A549 (cell line): ENCODE measurements around the gene SACM1L. TPM values are rescaled to one million over a fixed set of nuclear protein-coding genes. Genes with fewer than 3 reads are reported as not detected.

Experiments used
- ATAC-seq, 2 experiments: fragments of 200-7000 bp in 1 of 2; fragments of >200 bp in 1 of 2; cut with Nextera tagmentation in 1 of 2; cut with Tn5 transposase in 1 of 2; 3 replicates each; pipeline versions ENCODE4 v1.8.0 to v1.9.1; 2018 to 2020; ENCODE audit warnings: mild to moderate bottlenecking in 1 of 2, moderate library complexity in 1 of 2
- CTCF ChIA-PET: fragments of 300-600 bp; sonication (Branson Sonifier 250); formaldehyde crosslinking; extraction: SDS; loops from one replicate; lab custom pipeline; 2021; ENCODE audit warnings: antibody characterized with exemption, inconsistent platforms; lab: Yijun Ruan, JAX
- POLR2A ChIA-PET: fragments of 350-600 bp; formaldehyde crosslinking; extraction: SDS; loops from one replicate; lab custom pipeline; 2021; ENCODE audit warnings: antibody characterized with exemption, inconsistent platforms; lab: Yijun Ruan, JAX
- DNase-seq, 2 experiments: peaks; one replicate each; pipeline versions ENCODE4 v3.0.0 to v3.0.0-alpha.2; 2011 to 2016; ENCODE audit warnings: low read depth in 1 of 2, low spot score in 1 of 2
- FAIRE-seq: peaks from 2 replicates; lab custom pipeline; 2011; peaks lifted over from hg19 to GRCh38; lab: Jason Lieb, UNC
- H3K27ac ChIP-seq, 2 experiments: fragments of >200 bp; sonication (Bioruptor Twin); formaldehyde crosslinking; 3 replicates each; pipeline ENCODE4 v1.5.1; 2016 to 2017
- H3K4me1 ChIP-seq: fragments of >200 bp; sonication (Bioruptor Twin); formaldehyde crosslinking; 3 replicates; pipeline ENCODE4 v1.6.1; 2016
- H3K4me2 ChIP-seq: fragments of >200 bp; sonication (Bioruptor Twin); formaldehyde crosslinking; 3 replicates; pipeline ENCODE4 v1.6.1; 2016
- H3K4me3 ChIP-seq: fragments of >200 bp; sonication (Bioruptor Twin); formaldehyde crosslinking; 3 replicates; pipeline ENCODE4 v1.5.1; 2016
- H3K9me3 ChIP-seq: fragments of >200 bp; sonication (Bioruptor Twin); formaldehyde crosslinking; 3 replicates; pipeline ENCODE4 v1.6.1; 2016
- BCL3 ChIP-seq: fragments of >200 bp; sonication (Bioruptor Twin); formaldehyde crosslinking; IDR thresholded peaks from 3 replicates; pipeline ENCODE4 v1.6.1; 2016
- CBX8 ChIP-seq: fragments of 200-600 bp; sonication (generic); IDR thresholded peaks from 2 replicates; pipeline ENCODE4 v1.6.1; 2016
- CHD4 ChIP-seq: fragments of 200-600 bp; sonication (generic); IDR thresholded peaks from 2 replicates; pipeline ENCODE4 v1.6.1; 2016; ENCODE audit warnings: antibody characterized with exemption, mild to moderate bottlenecking, borderline replicate concordance
- EP300 ChIP-seq, 2 experiments: fragments of >200 bp; sonication (Bioruptor Twin); formaldehyde crosslinking; IDR thresholded peaks; 2 replicates in 1 of 2; 3 replicates in 1 of 2; pipeline ENCODE4 v1.6.1; 2016 to 2017
- FOSB ChIP-seq: fragments of 250-450 bp; sonication (Bioruptor Pico); IDR thresholded peaks from 2 replicates; pipeline ENCODE4 v1.5.0; 2020; ENCODE audit warnings: mild to moderate bottlenecking, moderate library complexity
- GATA3 ChIP-seq: IDR thresholded peaks from 2 replicates; pipeline ENCODE4 v1.6.1; 2012; ENCODE audit warnings: borderline replicate concordance
- HOXB13 ChIP-seq: fragments of 250-450 bp; sonication (Bioruptor Pico); IDR thresholded peaks from 2 replicates; pipeline ENCODE4 v1.5.0; 2020; ENCODE audit warnings: low read depth, mild to moderate bottlenecking, moderate library complexity
- JUN ChIP-seq, 2 experiments: fragments of >200 bp; sonication (Bioruptor Twin); formaldehyde crosslinking; IDR thresholded peaks; 2 replicates in 1 of 2; 3 replicates in 1 of 2; pipeline ENCODE4 v1.6.1; 2016 to 2017
- JUNB ChIP-seq: fragments of >200 bp; sonication (Bioruptor Twin); formaldehyde crosslinking; IDR thresholded peaks from 2 replicates; pipeline ENCODE4 v1.6.1; 2016
- KDM1A ChIP-seq: fragments of 200-600 bp; sonication (generic); IDR thresholded peaks from 2 replicates; pipeline ENCODE4 v1.6.1; 2016; ENCODE audit warnings: low read depth, mild to moderate bottlenecking
- MAFK ChIP-seq: fragments of 450-650 bp; IDR thresholded peaks from 2 replicates; pipeline ENCODE4 v1.6.1; 2014; ENCODE audit not compliant: partially characterized antibody
- MYC ChIP-seq: IDR thresholded peaks from 2 replicates; pipeline ENCODE4 v1.6.1; 2012; ENCODE audit warnings: mild to moderate bottlenecking, inconsistent platforms, low read length, improper control_type of control experiment, borderline replicate concordance
- RARB ChIP-seq: fragments of 250-450 bp; sonication (Bioruptor Pico); IDR thresholded peaks from 2 replicates; pipeline ENCODE4 v1.8.0; 2021; ENCODE audit warnings: mild to moderate bottlenecking, moderate library complexity
- RCOR1 ChIP-seq: fragments of 150-350 bp; IDR thresholded peaks from 2 replicates; pipeline ENCODE4 v1.6.1; 2014; ENCODE audit warnings: antibody characterized with exemption, low read length, low read depth
- SREBF2 ChIP-seq: fragments of 450-650 bp; IDR thresholded peaks from 2 replicates; pipeline ENCODE4 v1.6.1; 2014; ENCODE audit warnings: mild to moderate bottlenecking, moderate library complexity
- TFCP2L1 ChIP-seq: fragments of 250-450 bp; sonication (Bioruptor Pico); IDR thresholded peaks from 2 replicates; pipeline ENCODE4 v1.5.0; 2021; ENCODE audit warnings: mild to moderate bottlenecking
- ZC3H11A ChIP-seq: fragments of 450-650 bp; IDR thresholded peaks from 2 replicates; pipeline ENCODE4 v1.6.1; 2014; ENCODE audit warnings: antibody characterized with exemption, mild to moderate bottlenecking
- ZSCAN20 ChIP-seq: fragments of 250-450 bp; sonication (Bioruptor Pico); IDR thresholded peaks from 2 replicates; pipeline ENCODE4 v1.8.0; 2022; ENCODE audit warnings: mild to moderate bottlenecking, moderate library complexity
- WGBS: methylation state at CpG from one replicate; pipeline ENCODE4 v1.1.6; 2017; ENCODE audit errors: missing lambda C conversion rate; 5-methylcytosine and 5-hydroxymethylcytosine counted together
- polyA plus RNA-seq, 4 experiments: library from polyadenylated mRNA; depleted of rRNA in 3 of 4; stranded (reverse); fragments of >200 nt; fragmentation: RNase III in 1 of 4; extraction: RNeasy Plus Mini Kit Qiagen cat#74134 plus additional on column Dnase treatment in 1 of 4; gene quantifications; 2 replicates in 3 of 4; 3 replicates in 1 of 4; pipeline ENCODE4 v1.2.3, GENCODE V29; 2011 to 2017
- TF ChIP-seq, protein P1 (sequence below): IDR thresholded peaks from 2 replicates; pipeline ENCODE4 v1.6.1; 2012
- TF ChIP-seq, protein P2 (sequence below): fragments of >200 bp; sonication (Bioruptor Twin); formaldehyde crosslinking; IDR thresholded peaks from 3 replicates; pipeline ENCODE4 v1.5.1; 2016
- TF ChIP-seq, protein P3 (sequence below): fragments of 150-350 bp; IDR thresholded peaks from 2 replicates; pipeline ENCODE4 v1.6.1; 2014; ENCODE audit warnings: low read depth, mild to moderate bottlenecking, low read length
- TF ChIP-seq, protein P4 (sequence below): fragments of 250-450 bp; sonication (Bioruptor Pico); IDR thresholded peaks from 2 replicates; pipeline ENCODE4 v1.5.0; 2020; ENCODE audit warnings: low read depth, mild to moderate bottlenecking, moderate library complexity
- TF ChIP-seq, protein P5 (sequence below): fragments of 200-600 bp; sonication (generic); IDR thresholded peaks from 2 replicates; pipeline ENCODE4 v1.6.1; 2016; ENCODE audit warnings: antibody characterized with exemption, mild to moderate bottlenecking, moderate library complexity

SACM1L gene
- polyA plus RNA-seq, 2 of the 4 experiments (the other 2 are of a cell fraction) = 21.1 to 27.8 TPM

DNA sequence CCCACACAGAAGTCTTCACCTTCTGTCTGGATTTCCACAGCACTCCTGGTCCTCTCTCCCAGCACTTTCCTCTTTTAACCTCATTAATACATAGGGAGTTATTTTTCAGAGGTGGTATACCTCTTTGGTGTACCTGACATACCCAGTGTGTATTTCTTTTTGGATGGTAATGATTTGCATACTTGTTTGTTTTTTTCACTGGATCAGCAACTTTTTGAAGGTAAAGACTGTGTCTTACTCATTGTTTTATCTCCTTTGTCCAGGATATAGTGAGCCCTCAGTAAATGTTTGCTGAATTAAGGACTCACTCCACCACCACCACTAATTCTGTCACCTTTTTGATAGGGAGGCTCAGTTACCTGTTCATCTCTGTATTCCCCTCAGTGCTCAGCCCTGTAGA is 52.1 kb downstream of the SACM1L start:
- no peak for FAIRE-seq
- CTCF ChIA-PET = no interaction called here
- no peak for ATAC-seq

DNA sequence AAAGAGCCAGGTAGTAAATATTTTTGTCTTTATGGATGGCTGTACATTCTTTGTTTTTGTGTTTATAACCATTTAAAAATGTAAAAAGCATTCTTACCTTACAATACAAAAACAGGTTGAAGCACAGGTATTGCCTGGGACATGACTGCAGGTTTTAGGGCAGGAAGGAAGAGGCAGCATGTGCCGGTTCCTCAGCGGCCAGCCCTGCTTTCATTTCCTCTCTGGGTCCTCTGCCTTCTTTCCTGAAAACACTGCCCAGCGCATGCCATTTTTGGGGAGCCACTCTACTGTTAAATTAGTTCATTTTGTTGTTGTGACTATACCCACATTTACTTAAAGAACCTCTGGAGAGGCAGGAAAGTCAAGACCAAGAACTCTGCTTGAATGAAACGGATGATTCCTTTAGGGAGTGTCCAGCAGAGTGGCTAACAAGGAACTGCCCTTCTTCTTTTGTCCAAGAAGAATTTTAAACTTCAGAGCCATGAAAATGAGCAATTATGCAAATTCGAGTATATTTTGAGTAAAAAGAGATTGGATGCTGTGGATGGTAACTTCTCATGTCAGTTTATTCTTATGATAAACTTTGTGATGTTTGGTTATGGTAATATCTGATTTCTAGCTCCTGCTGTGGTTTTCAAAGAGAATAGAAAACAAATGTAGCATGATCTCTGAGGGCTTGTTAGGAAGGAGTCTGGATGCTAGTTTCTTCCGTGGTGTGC is 52.7 kb downstream of the SACM1L start:
- Histone ChIP-seq H3K27ac (no peak overlapping the region), H3K4me3 (no peak overlapping the region), H3K4me1 (no peaks in the 10 kb centered on the region)
- no peak for DNase-seq
- FAIRE-seq = no peak
- WGBS = 89% methylated on average over 6 of the region's 6 CpGs
- CTCF ChIA-PET = interaction anchor here (1.0 kb wide), 1 partner anchor 11 kb away, joined by 3 read pairs; no protein-coding TSS in a partner anchor
- TF ChIP-seq CBX8 (no peak), MAFK (no peak), HOXB13 (CRISPR knock-in tag) (no peak), MYC (no peak), GATA3 (no peak), BCL3 (no peak), ZSCAN20 (CRISPR knock-in tag) (no peak), EP300 (IDR thresholded peaks at IDR 0.05) (no peak), TFCP2L1 (no peak), ZC3H11A (no peak), KDM1A (no peak), JUNB (no peak), RCOR1 (no peak)
- TF ChIP-seq, protein P1, sequence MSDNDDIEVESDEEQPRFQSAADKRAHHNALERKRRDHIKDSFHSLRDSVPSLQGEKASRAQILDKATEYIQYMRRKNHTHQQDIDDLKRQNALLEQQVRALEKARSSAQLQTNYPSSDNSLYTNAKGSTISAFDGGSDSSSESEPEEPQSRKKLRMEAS = no peak
- TF ChIP-seq, protein P2, sequence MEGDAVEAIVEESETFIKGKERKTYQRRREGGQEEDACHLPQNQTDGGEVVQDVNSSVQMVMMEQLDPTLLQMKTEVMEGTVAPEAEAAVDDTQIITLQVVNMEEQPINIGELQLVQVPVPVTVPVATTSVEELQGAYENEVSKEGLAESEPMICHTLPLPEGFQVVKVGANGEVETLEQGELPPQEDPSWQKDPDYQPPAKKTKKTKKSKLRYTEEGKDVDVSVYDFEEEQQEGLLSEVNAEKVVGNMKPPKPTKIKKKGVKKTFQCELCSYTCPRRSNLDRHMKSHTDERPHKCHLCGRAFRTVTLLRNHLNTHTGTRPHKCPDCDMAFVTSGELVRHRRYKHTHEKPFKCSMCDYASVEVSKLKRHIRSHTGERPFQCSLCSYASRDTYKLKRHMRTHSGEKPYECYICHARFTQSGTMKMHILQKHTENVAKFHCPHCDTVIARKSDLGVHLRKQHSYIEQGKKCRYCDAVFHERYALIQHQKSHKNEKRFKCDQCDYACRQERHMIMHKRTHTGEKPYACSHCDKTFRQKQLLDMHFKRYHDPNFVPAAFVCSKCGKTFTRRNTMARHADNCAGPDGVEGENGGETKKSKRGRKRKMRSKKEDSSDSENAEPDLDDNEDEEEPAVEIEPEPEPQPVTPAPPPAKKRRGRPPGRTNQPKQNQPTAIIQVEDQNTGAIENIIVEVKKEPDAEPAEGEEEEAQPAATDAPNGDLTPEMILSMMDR = no peak
- TF ChIP-seq, protein P3, sequence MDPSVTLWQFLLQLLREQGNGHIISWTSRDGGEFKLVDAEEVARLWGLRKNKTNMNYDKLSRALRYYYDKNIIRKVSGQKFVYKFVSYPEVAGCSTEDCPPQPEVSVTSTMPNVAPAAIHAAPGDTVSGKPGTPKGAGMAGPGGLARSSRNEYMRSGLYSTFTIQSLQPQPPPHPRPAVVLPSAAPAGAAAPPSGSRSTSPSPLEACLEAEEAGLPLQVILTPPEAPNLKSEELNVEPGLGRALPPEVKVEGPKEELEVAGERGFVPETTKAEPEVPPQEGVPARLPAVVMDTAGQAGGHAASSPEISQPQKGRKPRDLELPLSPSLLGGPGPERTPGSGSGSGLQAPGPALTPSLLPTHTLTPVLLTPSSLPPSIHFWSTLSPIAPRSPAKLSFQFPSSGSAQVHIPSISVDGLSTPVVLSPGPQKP = no peak
- TF ChIP-seq, protein P4, sequence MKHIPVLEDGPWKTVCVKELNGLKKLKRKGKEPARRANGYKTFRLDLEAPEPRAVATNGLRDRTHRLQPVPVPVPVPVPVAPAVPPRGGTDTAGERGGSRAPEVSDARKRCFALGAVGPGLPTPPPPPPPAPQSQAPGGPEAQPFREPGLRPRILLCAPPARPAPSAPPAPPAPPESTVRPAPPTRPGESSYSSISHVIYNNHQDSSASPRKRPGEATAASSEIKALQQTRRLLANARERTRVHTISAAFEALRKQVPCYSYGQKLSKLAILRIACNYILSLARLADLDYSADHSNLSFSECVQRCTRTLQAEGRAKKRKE (CRISPR knock-in tag) = no peak
- TF ChIP-seq, all 56 proteins: peak for 0
- POLR2A ChIA-PET = no interaction called here
- no peaks in the 10 kb centered on the region for H3K9me3 ChIP-seq
- ATAC-seq = no peak
- H3K4me2 ChIP-seq = no peak overlapping the region

More for the DNA sequence above, 52.1 kb downstream of the SACM1L start:
- no peak overlapping the region for H3K4me3 ChIP-seq
- H3K4me2 ChIP-seq = no peak overlapping the region
- POLR2A ChIA-PET = no interaction called here
- H3K9me3 ChIP-seq = no peaks in the 10 kb centered on the region
- no peak for DNase-seq
- TF ChIP-seq MAFK = peak; percentile 43
- TF ChIP-seq RCOR1 = no peak
- no peaks in the 10 kb centered on the region for H3K4me1 ChIP-seq
- H3K27ac ChIP-seq = no peak overlapping the region

DNA sequence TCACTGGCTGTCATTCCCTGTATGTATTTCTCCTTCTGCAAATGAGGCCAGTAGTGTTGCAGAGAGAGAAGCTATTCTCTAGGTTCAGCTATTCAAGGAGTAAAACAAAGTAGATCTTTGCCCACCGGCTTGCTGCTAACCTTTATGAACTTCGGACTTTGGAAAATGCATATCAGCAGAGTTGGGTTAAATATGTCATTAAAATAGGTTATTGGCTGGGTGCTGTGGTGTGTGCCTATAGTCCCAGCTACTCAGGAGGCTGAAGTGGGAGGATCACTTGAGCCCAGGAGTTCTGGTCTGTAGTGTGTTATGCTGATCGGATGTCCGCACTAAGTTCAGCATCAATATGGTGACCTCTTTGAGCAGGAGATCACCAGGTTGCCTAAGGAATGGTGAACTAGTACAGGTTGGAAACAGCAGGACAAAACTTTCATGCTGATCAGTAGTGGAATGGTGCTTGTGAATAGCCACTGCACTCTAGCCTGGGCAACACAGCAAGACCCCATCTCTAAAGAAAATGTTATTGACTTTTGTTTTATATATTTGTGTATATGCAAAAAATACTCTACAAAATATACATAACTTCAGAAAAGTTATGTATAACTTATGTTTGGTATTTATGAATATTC is 53.4 kb downstream of the SACM1L start:
- no peak for DNase-seq
- no peak for ATAC-seq
- H3K27ac ChIP-seq = no peak overlapping the region
- H3K4me2 ChIP-seq = no peak overlapping the region
- no peaks in the 10 kb centered on the region for H3K9me3 ChIP-seq
- ChIA-PET CTCF (interaction anchor here (1.0 kb wide), 2 partner anchors 12 to 186 kb away, joined by 3 read pairs; no protein-coding TSS in a partner anchor), POLR2A (no interaction called here)
- H3K4me3 ChIP-seq = no peak overlapping the region
- no peak for FAIRE-seq
- no peaks in the 10 kb centered on the region for H3K4me1 ChIP-seq
- 97% methylated on average over 4 of the region's 4 CpGs for WGBS
- TF ChIP-seq FOSB (no peak), CHD4 (no peak), MYC (no peak), SREBF2 (no peak), CBX8 (no peak), JUN (IDR thresholded peaks at IDR 0.05) (no peak), RARB (CRISPR knock-in tag) (no peak)
- TF ChIP-seq, protein P5, sequence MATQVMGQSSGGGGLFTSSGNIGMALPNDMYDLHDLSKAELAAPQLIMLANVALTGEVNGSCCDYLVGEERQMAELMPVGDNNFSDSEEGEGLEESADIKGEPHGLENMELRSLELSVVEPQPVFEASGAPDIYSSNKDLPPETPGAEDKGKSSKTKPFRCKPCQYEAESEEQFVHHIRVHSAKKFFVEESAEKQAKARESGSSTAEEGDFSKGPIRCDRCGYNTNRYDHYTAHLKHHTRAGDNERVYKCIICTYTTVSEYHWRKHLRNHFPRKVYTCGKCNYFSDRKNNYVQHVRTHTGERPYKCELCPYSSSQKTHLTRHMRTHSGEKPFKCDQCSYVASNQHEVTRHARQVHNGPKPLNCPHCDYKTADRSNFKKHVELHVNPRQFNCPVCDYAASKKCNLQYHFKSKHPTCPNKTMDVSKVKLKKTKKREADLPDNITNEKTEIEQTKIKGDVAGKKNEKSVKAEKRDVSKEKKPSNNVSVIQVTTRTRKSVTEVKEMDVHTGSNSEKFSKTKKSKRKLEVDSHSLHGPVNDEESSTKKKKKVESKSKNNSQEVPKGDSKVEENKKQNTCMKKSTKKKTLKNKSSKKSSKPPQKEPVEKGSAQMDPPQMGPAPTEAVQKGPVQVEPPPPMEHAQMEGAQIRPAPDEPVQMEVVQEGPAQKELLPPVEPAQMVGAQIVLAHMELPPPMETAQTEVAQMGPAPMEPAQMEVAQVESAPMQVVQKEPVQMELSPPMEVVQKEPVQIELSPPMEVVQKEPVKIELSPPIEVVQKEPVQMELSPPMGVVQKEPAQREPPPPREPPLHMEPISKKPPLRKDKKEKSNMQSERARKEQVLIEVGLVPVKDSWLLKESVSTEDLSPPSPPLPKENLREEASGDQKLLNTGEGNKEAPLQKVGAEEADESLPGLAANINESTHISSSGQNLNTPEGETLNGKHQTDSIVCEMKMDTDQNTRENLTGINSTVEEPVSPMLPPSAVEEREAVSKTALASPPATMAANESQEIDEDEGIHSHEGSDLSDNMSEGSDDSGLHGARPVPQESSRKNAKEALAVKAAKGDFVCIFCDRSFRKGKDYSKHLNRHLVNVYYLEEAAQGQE = no peak
